ENCODE data around the gene ARID5B.
A peak's percentile ranks its signal among the peaks of the same experiment; 100 is the strongest.

GRCh38 chr10:62050893-62051433 lies 149.5 kb downstream of the ARID5B start:
- TF ChIP-seq, protein P1, sequence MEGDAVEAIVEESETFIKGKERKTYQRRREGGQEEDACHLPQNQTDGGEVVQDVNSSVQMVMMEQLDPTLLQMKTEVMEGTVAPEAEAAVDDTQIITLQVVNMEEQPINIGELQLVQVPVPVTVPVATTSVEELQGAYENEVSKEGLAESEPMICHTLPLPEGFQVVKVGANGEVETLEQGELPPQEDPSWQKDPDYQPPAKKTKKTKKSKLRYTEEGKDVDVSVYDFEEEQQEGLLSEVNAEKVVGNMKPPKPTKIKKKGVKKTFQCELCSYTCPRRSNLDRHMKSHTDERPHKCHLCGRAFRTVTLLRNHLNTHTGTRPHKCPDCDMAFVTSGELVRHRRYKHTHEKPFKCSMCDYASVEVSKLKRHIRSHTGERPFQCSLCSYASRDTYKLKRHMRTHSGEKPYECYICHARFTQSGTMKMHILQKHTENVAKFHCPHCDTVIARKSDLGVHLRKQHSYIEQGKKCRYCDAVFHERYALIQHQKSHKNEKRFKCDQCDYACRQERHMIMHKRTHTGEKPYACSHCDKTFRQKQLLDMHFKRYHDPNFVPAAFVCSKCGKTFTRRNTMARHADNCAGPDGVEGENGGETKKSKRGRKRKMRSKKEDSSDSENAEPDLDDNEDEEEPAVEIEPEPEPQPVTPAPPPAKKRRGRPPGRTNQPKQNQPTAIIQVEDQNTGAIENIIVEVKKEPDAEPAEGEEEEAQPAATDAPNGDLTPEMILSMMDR (IDR thresholded peaks at IDR 0.05; ENCODE audit: extremely low read depth in 1 of 2, insufficient read depth in 1 of 2, low read depth in 1 of 2, low read length in 2 of 2): no peak
- TF ChIP-seq POLR2A (IDR thresholded peaks at IDR 0.05; ENCODE audit: low read depth, low read length): no peak
- TF ChIP-seq, protein P2, sequence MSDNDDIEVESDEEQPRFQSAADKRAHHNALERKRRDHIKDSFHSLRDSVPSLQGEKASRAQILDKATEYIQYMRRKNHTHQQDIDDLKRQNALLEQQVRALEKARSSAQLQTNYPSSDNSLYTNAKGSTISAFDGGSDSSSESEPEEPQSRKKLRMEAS (IDR thresholded peaks at IDR 0.05; ENCODE audit: insufficient read depth, insufficient read length): no peak
- TF ChIP-seq EZH2 (IDR thresholded peaks at IDR 0.05; ENCODE audit: borderline replicate concordance, low read depth, low read length, severe bottlenecking): no peak
- TF ChIP-seq FOS (IDR thresholded peaks at IDR 0.05; ENCODE audit: borderline replicate concordance, insufficient read depth, low read length): peak; percentile 53
- no peak for TF ChIP-seq MYC (IDR thresholded peaks at IDR 0.05; ENCODE audit: low read depth, low read length)
- no peak for TF ChIP-seq POLR2AphosphoS5 (IDR thresholded peaks at IDR 0.05; ENCODE audit: insufficient read depth, low read depth, low read length)
- TF ChIP-seq JUN (IDR thresholded peaks at IDR 0.05; ENCODE audit: borderline replicate concordance, insufficient read depth, insufficient read length, low read depth): peak; percentile 76
- no peak for TF ChIP-seq GATA2 (IDR thresholded peaks at IDR 0.05; ENCODE audit: insufficient read depth, insufficient read length, low read depth, low read length)

Data from endothelial cell of umbilical vein (primary cell).